NCI-H2107 treated with DMSO at 0.1 percent for 48 hours (cell line): Measurements from ENCODE around the gene HAPLN1.

Experiments used
- DNase-seq: peaks from one replicate; lab custom pipeline; 2025; ENCODE audit not compliant: unreplicated experiment; lab: John Stamatoyannopoulos, UW

Gene HAPLN1

DNA sequence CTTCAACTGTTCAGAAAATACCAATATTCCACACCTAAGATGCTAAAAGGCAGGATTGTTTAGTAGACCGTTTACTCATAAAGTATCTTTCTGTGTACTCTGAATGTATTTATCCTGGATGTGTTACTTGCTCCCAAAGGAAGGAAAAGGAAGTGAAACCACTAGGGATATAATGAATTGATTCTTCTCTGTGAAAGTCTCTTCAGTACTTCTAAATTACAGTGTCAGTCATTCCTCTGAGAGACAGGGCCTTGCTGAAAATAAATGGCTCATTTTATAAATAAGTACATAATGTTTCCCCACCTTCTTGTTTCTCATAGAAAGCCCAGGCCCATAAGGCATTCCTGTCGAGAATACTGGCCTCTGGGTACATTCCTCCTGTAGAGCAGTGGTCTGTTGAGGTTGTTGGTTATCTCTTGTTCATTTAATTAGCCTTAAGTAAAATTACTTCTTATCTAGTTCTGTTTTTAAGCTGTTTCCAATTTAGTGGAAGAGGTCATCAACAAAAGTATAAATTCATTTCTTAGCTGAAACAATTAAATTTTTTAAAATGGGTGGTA is 1.6 kb downstream of the HAPLN1 start:
- DNase-seq, result no peak

DNA sequence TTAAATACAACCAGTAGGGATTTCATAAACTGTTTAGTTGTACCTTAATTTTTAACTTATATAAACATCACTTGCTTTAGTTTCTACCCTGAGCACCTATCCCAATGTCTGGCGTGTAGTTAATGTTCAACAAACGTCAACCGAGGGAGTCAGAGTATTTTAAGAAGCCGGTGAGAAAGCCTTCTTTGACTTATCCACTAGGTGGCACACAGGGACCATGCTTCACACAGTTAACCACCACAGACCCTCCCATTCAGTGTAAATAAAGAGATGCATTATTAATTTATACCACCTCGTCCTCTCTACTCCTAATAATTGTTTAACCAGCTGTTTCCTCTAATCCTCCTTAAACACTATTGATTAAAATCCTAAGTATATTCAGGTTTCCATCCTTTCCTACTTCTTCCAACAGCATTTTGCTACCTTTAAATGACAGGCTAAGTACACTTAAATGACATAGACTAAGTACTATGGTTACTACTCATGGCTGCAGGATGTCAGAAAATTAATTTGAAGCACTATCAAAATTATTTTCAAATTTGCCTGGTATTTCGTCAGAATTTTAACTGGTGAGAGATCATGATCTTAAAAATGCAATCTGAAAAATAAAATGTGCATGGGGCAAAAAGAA is 2.3 kb downstream of the HAPLN1 start:
- peak; percentile 31 for DNase-seq

DNA sequence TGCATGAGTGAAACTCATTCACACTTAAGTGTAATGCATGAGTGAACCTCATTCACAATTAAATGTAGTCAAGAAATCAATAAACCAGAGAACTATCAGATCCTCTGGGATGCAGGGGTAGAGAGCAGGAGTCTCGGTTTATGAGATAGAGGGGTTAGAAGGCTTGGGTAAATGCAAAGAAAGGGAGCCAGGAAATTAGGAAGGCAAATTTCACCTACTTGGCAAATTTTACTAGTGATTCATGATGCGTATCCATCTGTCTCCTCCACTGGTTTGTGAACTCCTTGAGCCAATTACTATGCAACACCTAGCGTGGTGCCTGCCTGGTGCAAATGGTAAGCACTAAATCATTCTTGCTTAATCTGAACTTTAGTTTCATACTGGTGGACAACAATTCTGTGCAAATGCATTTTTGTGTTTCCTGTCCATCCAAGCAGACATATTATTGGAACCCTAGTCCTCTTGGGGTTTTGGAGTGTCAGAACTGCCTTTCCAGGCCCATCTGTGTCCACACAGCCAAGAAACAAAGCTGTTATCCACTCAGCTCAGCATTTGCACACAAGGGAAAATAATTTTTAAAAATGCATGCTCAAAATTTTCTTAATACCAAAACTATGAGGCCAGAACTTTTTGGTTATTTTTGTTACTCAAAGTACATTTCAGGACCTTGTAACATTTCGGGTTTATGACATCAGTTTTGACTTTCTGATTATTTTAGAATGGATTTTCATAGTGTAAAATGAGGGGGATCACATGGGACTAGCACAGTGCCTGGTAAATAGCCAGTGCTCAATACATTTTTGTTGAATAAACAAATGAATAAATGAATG is 5.2 kb downstream of the HAPLN1 start:
- DNase-seq, result peak; percentile 40

DNA sequence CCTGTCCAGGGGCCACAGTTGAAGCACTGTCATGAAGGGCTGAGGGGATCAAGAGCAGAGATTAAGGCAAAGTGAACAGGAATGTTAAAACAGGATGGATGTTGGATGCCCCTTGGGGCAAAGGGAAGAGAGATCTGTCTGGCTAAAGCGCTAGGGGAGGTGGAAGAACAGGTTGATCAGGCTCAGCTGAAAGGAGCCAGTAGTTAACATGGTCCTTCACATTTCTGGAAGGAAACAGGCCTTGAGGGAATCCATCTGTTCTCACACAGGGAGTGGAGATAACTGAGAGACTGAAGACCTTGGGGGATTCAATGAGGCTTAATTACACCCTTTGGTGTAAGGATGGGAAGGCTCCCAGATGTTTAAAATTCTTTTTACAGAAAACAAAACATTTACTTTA is 5.8 kb downstream of the HAPLN1 start:
- DNase-seq, result peak; percentile 36

DNA sequence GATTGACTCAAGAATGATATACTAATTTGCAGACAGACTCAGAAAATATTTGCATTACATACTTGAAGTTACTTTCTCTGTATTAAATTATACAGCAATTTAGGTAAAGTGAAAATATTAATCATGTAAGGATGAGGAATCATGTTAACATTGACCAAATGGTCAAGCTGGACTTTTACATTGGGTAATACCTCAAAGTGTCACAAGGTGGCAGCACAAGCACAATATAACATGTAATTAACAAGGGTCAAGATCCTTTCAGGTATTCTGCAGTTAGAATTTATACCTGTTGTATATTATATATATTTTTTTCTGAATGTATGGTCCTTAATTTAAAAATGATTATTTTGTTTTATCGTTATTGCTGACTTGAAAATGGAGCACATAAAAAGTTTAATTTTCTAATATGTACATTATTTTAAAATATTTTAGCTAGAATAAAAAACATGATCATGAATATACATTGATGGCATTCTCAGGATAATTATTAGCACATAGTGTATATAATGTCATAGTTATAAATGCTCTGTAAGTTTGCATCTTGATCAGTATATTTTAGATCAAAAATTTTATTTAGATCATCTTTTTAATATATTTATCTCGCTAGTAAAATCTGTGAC is 8.6 kb downstream of the HAPLN1 start:
- no peak for DNase-seq

DNA sequence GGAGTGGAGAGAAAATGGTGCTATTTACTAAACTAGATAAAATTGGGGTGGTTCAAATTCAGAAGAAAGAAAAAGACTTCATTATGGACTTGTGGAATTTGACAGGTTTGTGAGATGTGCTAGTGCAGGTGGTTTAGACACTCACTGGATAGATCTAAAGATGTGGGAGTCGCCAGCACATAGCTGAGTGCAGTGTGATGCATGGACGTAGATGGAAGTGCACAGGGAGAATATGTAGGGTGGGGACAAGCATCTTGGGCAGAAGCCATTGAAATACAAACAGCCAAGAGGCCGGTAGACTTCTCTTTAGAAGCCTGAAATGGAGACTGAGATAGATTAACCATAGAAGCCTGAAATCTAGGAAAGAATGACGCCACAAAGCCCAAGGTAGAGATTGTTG is 10.7 kb downstream of the HAPLN1 start:
- DNase-seq, result no peak

DNA sequence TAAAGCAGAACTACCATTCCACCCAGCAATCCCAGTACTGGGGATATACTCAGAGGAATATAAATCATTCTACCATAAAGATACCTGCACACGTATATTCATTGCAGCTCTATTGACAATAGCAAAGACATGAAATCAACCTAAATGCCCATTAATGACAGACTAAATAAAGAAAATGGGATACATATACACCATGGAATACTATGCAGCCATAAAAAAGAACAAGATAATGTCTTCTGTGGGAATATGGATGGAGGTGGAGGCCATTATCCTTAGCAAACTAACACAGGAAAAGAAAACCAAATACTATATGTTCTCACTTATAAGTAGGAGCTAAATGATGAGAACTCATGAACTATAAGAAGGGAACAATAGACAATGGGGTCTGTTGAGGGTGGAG is 12.5 kb downstream of the HAPLN1 start:
- DNase-seq, result no peak

DNA sequence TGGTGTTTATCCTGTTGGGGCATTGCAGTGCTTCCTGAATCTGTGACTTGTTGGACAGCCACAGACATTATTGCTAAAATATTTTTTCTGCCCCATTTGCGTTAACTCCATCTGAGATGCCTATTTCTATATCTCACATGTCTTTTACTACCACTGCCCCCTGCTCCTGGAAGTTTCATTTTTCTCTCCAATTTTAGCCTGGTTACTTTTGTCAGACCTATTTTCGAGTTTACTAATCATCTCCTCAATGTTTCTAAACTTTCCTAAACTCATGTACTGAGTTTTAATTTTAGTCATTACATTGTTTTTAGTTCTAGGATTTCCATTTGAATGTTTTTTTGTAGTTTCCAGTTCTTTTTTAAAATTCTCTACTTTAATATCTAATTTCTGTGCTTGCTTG is 17.6 kb downstream of the HAPLN1 start:
- DNase-seq, result no peak

DNA sequence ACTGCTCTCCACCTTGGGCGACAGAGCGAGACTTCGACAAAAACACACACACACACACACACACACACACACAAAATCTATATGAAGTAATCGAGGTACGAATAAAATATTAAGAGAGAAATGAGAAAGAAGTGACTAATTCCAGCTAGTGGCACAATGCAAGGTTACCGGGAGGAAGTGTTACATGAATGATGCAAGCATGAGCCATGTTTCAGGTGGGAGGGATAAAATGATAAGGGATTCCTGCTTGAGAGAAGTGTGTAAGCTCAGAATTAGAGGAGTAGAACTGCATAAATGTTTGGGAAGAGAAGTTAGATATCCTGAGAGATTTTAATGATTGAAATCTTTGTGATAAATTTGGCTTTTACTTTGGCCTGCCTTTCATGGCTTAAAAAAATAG is 18.8 kb downstream of the HAPLN1 start:
- DNase-seq, result no peak

DNA sequence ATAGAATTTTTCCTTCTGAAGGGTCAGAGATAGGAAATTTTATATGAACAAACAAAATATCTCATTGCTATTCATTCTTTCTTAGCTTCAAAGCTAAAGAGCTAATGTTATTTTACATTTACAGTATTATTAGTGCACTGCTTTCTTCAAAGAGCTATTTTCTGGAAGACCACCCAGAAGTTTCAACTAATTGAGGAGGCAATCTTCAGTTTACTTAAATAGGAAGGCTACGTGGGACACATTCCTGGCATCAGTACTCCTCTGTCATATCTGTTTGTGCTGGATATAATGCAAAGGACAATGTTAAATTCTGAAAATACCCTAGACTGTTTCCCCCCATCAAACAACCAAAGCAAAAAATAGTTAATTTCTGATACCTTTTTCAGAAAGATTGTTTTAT is 30.8 kb downstream of the HAPLN1 start:
- no peak for DNase-seq

DNA sequence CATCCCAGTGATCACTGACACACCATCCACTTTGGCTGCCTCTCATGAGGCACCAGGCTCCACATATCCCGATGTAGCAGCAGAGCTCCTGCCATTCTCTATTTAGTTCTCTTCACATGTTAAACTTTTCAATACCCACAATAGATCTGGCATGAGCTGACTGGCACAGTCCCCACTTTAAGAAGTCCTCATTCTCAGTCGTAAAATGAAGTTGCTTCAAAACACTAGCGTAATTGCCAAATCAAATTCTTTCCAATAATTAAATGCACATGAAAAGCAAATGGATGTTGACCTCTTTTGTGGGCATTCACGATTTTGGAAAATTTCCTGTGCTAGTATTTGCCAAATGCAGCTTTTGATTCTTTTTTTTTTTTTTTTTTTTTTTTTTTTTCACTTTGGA is 32.4 kb downstream of the HAPLN1 start:
- no peak for DNase-seq

DNA sequence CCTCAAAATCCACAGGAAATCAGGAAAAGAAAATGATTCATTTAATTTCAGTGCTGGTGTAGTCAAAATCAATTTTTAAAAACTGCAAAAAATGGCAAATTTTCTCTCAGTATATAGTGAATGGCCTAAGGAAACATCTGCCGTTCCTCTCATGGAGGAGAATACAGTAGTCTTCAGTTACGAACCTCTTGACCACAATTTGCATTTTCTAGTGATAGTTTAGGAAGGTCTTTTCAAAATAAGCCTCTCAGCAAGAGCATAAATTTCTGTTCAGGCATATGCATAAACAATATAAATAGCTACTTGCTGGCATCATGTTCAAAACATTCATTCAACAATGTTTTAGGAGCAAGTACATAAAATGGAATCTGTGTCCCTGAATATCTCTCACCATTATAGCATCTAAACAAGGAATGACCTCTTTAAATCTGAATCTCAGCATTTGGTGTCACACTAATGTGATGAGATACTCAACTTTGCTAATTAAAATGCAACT is 33.5 kb downstream of the HAPLN1 start:
- no peak for DNase-seq

DNA sequence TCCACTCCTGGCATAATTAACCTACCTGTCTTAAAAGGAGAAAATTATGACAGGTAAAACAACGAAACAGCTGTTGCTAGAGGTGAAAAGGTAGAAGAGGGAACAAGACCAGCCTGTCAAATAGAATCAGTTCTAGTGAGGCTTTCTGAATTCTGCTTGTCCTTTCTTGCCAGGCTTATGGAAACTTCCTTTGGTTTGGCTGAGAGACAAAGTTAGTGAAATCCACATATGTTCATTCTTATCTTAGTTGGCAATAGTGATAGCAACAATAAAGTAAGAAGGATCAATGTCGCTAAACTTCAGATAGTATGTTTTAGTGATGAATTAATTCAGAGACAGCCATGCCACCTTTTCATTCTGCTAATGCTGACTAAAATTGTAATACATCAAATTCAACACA is 34.4 kb downstream of the HAPLN1 start:
- no peak for DNase-seq

DNA sequence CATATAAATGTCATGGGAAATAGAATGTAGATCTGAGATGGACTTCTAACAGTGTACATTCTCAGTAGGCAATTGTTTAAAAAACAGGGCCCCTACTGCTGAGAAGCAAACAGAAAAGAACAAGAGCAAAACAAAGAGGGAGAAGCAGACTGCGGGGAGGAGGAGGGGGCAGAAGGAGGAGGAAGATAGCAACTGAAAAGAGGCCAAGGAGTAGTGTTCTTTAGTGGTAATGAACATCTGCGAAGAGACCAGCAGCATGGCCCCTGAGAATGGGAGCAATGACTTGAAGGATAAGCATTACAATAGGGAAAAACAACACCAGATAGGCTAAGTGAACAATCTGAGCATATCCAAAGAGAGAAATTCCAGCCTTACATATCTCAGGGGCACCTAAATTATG is 36.8 kb downstream of the HAPLN1 start:
- DNase-seq, result no peak

DNA sequence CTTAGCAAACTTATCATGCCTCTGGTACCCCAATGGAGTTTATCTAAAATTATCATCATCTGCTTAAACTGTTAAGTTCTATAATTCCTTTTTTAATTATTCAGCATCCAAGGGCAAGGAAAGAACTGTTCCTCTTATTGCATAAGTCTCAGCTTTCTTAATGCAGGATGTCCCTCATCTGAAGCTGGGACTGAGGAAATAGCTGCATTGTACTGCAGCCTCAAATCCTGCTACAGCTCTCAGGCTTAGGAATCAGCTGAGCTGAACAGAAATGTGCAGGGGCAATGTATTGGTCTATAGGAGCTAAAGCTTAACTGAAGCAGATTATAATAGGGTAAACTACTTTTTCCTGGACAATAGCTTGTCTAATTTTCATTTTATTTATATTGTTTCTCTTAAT is 48.0 kb downstream of the HAPLN1 start:
- DNase-seq, result no peak

DNA sequence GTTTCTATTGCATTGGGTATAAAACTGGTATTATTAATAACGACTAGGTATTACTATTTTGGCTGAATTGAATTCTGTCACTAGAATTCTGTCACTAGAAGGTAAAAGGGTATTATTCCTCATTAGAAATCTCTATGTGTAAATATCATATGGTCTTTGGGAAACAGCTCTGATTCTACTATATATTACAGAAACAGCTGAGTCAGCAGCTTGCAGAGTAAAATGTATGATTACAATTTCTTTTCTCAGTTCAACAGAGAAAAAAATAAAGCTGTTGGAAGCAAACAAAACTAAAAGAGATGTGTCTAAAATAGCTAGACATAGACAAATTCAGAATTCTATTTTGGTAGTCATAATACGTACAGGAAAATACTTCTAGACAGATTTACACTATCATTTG is 48.5 kb downstream of the HAPLN1 start:
- DNase-seq, result no peak

DNA sequence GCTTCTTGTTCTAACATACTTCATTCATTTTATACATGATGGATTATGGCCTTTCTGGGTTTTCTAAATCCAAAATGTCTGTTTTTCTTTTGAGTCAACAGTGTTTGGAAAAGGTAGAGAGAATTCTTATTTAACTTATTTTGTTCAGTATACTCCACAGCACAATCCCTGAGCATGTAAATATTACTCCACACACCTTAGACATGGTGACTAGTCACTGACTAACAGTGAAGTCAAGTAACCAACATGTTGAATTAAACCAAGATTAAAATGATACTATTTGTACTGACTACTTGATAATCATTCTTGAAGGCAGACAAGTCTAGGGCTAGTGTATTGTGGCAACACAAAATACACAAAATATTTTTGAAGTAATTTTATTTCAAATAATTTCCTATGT is 55.0 kb downstream of the HAPLN1 start:
- DNase-seq, result no peak

DNA sequence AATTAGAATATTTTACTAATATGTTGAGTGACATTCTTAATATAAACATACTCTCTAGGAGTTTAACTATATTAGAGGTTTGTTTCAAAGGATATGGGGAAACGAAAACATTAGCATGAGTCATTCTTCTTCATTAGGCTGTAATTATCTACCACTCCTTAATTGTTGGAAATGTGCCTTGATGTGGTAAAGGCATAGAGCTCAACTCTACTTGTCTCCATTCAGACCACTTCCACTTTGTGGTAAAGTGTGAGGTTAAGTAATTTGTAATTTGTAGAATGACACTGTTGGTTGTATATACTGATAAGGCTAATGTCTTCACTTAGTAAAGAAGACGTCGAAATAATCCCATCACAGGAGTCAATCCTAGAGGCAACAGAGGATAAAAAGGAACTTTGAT is 58.1 kb downstream of the HAPLN1 start:
- no peak for DNase-seq

DNA sequence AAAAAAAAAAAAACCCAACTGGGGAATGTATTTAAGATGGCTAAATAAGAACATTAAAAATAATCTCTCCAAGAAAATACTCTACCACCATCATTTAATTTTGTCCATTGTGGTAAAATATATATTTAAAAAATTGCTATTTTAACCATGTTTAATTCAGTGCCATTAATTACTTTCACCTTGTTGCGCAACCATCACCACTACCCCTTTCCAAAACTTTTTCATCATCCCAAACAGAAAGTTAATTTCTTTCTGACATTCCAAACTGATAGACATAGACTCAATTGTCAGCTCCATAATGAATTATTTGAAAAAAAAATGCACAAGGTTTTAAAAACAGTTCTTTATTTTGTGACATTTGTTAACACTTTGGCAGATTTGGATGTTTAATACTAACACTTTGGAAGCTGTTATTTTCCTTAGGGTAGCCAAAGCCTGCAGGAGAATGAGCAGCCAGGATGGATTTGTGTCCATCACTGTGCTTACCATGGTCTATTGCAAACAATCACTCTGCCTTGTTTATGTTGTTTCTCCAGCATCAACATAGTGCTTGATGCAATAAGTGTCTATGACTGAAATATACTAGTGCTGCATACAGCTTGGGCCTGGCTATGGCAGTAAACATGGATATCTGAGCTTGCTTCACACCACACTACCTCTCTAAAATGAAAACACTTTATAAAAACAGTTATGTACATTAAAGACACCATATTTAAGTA is 62.7 kb downstream of the HAPLN1 start:
- no peak for DNase-seq

DNA sequence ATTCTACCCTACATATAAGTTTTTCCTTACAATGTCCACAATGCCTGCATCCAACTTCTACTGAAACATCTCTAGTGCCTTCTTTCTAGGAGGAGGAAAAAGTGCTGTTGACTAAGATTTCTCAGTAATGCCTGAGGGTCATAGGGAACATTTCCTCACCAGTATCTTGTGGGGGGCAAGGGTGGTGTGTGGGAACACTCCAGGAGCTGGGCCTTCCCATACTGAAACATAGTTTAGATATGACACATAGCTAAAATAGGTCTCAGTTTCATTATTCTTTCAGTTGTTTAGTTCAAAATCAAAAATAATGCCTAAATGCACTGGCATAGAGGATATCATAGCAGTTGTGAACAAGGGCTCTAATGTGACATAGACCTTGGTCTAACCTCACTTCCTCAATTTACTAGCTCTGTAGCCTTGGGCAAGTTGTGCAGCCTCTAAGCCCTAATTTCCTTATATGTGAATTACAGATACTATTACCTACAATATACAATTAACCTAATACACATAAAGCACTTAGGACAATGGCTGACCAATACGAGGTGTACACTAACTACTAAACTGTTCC is 66.1 kb downstream of the HAPLN1 start:
- no peak for DNase-seq

DNA sequence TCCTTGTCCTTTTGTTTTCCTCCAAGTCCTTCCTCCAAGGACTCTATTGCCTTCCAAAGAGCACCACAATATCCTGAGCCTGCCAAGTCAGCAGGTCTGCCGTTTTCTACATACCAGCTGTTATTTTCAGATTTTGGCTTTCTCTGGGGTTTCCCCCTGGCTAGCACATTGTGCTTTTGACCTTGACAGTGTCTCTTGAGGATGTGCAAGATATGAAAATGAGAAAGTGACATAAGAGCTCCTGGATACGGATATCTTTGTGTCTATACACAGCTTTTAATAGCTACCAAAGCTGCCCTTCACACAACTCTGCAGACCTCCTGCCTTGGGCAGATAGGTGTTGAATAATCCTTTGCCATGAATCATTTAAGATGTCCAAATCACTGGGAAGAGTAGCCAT is 67.0 kb downstream of the HAPLN1 start:
- DNase-seq, result no peak
